ENCODE data around the gene KCNG4. TPM values are rescaled to one million over a fixed set of nuclear protein-coding genes. Genes with fewer than 3 reads are reported as not detected.
"Not testable (repeated sequence)": the region's sequence is repeated elsewhere in the genome, so short reads cannot be mapped to it uniquely, and the experiment has no call there.

KCNG4 gene
- polyA plus RNA-seq, 1 donor from 2014 or later, result not detected

GRCh38 chr16:84233748-84234147, 6.1 kb downstream of the KCNG4 start:
- peaks cover 8% of the 10 kb centered on the region for H3K27me3 Mint-ChIP-seq
- H3K36me3 Mint-ChIP-seq, result no peaks in the 10 kb centered on the region
- no peaks in the 10 kb centered on the region for H3K4me1 Mint-ChIP-seq
- H3K9me3 Mint-ChIP-seq, result peaks cover 0 to 2% (median 0%) of the 10 kb centered on the region in 3 donors
- no peak overlapping the region for H3K27ac Mint-ChIP-seq
- no peak overlapping the region for H3K4me3 Mint-ChIP-seq

- no peak overlapping the region for H3K4me3 Mint-ChIP-seq
- peaks cover 8% of the 10 kb centered on the region for H3K27me3 Mint-ChIP-seq
- peaks cover 0 to 2% (median 0%) of the 10 kb centered on the region in 3 donors for H3K9me3 Mint-ChIP-seq
- H3K36me3 Mint-ChIP-seq, result no peaks in the 10 kb centered on the region
- H3K27ac Mint-ChIP-seq, result no peak overlapping the region
- H3K4me1 Mint-ChIP-seq, result no peaks in the 10 kb centered on the region
Measured at GRCh38 chr16:84232969-84233368, 6.8 kb downstream of the KCNG4 start.

DNA sequence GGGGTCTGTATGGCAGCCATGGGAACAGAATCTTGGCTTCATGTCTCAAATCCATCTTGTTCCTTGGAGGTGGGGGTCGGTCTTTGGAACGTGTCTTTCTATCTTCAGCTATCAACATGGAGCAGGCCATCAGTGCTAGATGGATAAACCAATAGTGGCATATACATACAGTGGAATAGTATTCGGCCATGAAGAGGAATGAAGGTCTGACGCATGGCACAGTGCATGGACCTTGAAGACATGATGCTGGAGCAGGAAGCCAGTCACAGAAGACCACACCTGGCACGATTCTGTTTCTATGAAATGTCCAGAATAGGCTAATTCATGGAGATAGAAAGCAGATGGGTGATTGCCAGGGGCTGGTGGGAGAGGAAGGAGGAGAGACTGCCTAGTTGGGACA, 7.8 kb downstream of the KCNG4 start:
- Mint-ChIP-seq H3K4me1 (peaks cover 0 to 3% (median 0%) of the 10 kb centered on the region in 3 donors), H3K27ac (peak overlapping the region in 1 of 3 donors; percentile 82), H3K9me3 (peaks cover 0 to 2% (median 0%) of the 10 kb centered on the region in 3 donors), H3K27me3 (peaks cover 10% of the 10 kb centered on the region), H3K4me3 (no peak overlapping the region), H3K36me3 (no peaks in the 10 kb centered on the region)

DNA sequence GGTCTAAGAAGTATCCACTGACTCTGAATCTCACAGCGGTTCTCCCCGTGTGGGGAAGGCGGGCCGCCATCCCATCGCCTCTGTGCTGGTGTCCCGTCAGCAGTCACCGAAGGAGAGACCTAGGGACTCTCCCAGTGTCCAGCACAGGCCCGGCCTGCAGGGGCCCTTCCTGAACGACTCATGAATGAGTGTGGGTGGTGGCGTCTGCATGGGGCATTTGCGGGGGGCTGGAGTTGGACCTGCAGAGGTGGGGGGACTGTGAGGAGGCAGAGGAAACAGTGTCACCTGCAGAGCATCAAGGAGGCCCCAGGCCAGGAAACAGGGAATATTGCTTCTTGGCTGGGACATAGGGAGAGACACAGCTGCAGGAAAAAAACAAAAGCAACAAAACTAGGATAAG, 10.3 kb downstream of the KCNG4 start:
- Mint-ChIP-seq H3K27me3 (peaks cover 10% of the 10 kb centered on the region), H3K27ac (no peak overlapping the region), H3K4me1 (peaks cover 0 to 3% (median 0%) of the 10 kb centered on the region in 3 donors), H3K36me3 (no peaks in the 10 kb centered on the region), H3K9me3 (peaks cover 0 to 2% (median 0%) of the 10 kb centered on the region in 3 donors), H3K4me3 (no peak overlapping the region)

DNA sequence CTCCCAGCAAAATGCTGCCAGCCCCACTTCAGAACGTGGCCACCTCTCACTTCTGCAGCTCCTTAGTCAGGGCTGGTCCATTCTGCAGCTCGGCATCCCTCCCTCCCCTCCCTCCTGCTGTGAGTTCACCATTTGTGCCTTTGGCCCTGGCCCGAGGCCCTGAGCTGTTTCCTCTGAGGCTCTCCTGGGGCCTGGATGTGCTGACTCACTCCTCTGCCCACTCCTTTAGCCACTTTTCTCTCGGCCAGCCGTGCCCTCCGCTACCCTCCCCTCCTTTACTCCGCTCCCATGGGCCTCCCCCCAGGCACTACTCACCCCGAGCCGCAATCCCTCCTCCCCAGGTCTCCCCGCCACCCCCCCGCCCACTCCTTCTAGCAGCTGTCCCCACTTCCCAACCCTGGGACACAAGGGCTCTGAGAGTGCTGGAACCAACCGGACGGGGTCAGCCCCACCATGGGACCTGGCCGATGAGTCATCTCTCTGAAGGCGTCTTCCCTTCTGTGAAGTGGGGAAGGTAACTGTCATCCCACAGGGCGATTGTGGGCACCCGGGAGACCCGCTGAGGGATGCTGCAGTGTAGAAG, 11.5 kb downstream of the KCNG4 start:
- H3K36me3 Mint-ChIP-seq, result no peaks in the 10 kb centered on the region
- peaks cover 0 to 3% (median 0%) of the 10 kb centered on the region in 3 donors for H3K4me1 Mint-ChIP-seq
- no peaks in the 10 kb centered on the region for H3K9me3 Mint-ChIP-seq
- H3K27me3 Mint-ChIP-seq, result peaks cover 8% of the 10 kb centered on the region
- H3K27ac Mint-ChIP-seq, result no peak overlapping the region
- no peak overlapping the region for H3K4me3 Mint-ChIP-seq

DNA sequence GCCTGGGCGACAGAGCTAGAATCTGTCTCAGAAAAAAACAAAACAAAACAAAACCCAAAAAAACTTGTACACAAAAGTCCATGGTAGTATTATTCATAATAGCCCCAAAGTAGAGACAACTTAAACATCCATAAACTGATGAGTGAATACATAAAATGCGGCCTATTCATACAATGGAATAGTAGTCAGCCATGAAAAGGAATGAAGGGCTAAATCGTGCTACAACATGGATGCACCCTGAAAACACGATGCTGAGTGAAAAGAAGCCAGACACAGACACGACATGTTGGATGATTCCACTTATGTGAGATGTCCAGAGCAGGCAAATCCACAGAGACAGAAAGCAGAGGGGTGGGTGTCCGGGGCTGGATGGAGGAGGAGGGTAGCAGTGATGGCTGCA, 12.3 kb downstream of the KCNG4 start:
- Mint-ChIP-seq H3K27ac (no peak overlapping the region), H3K36me3 (no peaks in the 10 kb centered on the region), H3K4me1 (peaks cover 0 to 3% (median 0%) of the 10 kb centered on the region in 3 donors), H3K27me3 (peaks cover 8% of the 10 kb centered on the region), H3K9me3 (no peaks in the 10 kb centered on the region), H3K4me3 (no peak overlapping the region)

- peaks cover 0 to 3% (median 0%) of the 10 kb centered on the region in 3 donors for H3K4me1 Mint-ChIP-seq
- H3K36me3 Mint-ChIP-seq, result no peaks in the 10 kb centered on the region
- no peaks in the 10 kb centered on the region for H3K9me3 Mint-ChIP-seq
- peaks cover 4% of the 10 kb centered on the region for H3K27me3 Mint-ChIP-seq
- no peak overlapping the region for H3K27ac Mint-ChIP-seq
- no peak overlapping the region for H3K4me3 Mint-ChIP-seq
Measured at GRCh38 chr16:84226026-84226425, 13.8 kb downstream of the KCNG4 start.

DNA sequence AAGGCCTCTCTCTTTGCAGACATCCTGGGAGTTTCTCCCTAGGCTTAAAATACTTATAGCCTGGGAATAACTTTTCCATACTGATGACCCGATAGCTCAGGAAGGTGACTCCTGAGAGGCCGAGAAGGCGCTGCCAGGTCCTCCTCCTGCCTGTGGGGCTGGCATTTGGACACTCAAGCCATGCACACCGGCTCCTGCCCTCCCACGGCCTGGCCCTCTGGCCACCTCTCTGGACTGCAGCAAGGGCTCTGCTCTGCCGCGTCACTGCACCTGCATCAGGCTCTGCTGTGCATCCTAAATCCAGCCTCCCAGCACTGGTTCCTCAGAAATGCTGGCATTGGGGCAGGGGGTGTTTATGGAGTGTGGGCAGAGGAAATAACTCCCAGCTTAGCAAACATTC, 14.2 kb downstream of the KCNG4 start:
- no peaks in the 10 kb centered on the region for H3K36me3 Mint-ChIP-seq
- peaks cover 6% of the 10 kb centered on the region for H3K27me3 Mint-ChIP-seq
- peaks cover 0 to 3% (median 0%) of the 10 kb centered on the region in 3 donors for H3K4me1 Mint-ChIP-seq
- no peak overlapping the region for H3K4me3 Mint-ChIP-seq
- H3K9me3 Mint-ChIP-seq, result no peaks in the 10 kb centered on the region
- H3K27ac Mint-ChIP-seq, result no peak overlapping the region

- H3K27ac Mint-ChIP-seq, result no peak overlapping the region
- H3K27me3 Mint-ChIP-seq, result peaks cover 6% of the 10 kb centered on the region
- no peaks in the 10 kb centered on the region for H3K9me3 Mint-ChIP-seq
- no peak overlapping the region for H3K4me3 Mint-ChIP-seq
- no peaks in the 10 kb centered on the region for H3K36me3 Mint-ChIP-seq
- peaks cover 0 to 3% (median 0%) of the 10 kb centered on the region in 3 donors for H3K4me1 Mint-ChIP-seq
Measured at GRCh38 chr16:84225126-84225525, 14.7 kb downstream of the KCNG4 start.

DNA sequence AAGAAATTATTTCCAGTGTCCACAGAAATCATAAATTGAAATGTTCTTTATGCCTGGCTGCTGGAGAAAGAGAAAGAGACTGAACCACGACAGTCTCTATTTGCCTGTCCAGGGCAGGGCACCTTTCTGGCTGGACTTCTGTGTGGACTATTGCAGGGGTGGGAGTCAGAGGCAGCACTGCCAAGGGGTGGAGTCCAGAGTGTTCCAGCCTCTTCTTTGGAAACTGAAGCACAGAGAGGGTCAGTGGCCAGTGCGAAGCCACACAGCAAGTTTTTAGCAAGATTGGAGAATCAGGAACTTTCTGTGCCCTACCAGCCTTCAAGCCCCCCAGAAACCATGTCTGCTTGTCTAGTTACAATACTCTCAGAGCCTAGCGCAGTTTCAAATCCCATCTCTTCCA, 15.3 kb downstream of the KCNG4 start:
- peaks cover 0 to 3% (median 0%) of the 10 kb centered on the region in 3 donors for H3K4me1 Mint-ChIP-seq
- no peak overlapping the region for H3K27ac Mint-ChIP-seq
- no peaks in the 10 kb centered on the region for H3K9me3 Mint-ChIP-seq
- H3K4me3 Mint-ChIP-seq, result no peak overlapping the region
- peaks cover 6% of the 10 kb centered on the region for H3K27me3 Mint-ChIP-seq
- H3K36me3 Mint-ChIP-seq, result no peaks in the 10 kb centered on the region

DNA sequence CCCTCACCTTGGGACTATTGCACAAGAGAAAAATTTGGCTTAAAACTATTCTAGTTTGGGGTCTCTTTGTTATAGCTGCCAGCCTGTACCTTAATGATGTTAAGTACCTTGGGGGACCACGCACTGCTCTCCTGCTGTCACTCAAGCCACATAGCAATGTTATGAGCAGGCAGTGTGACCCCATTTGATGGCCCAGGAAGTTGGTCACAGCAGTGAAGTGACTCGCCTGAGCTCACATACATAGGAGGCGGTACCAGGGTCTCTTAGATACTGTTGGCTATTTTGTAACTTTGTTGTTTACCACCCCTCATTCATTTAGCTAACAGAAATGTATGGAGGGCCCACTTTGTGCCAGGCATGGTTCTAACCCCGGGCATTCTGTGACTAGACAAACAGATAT, 16.4 kb downstream of the KCNG4 start:
- Mint-ChIP-seq H3K4me1 (peaks cover 0 to 3% (median 0%) of the 10 kb centered on the region in 3 donors), H3K9me3 (no peaks in the 10 kb centered on the region), H3K36me3 (no peaks in the 10 kb centered on the region), H3K4me3 (no peak overlapping the region), H3K27ac (no peak overlapping the region), H3K27me3 (peaks cover 6% of the 10 kb centered on the region)

DNA sequence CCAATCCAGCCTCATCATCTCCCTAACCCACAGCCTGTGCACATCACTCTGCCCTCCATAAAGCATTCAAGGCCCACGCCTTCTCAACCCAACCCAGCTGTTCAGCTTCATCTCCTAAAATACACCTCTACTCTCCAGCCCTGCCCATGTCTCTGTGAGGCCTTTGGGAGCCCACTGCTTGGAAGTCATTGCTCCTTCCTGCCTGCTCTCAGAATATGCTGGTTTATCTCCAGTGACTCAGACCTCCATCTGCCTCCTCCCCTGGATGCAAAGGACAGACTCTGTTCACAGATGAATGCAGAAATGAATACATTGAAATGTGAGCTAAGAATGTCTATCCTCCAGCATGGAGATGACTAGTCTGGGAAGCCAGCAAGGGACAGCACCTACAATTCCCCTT, 19.0 kb downstream of the KCNG4 start:
- Mint-ChIP-seq H3K27me3 (peaks cover 2% of the 10 kb centered on the region), H3K4me3 (peak overlapping the region in 1 of 4 donors; percentile 58), H3K4me1 (no peaks in the 10 kb centered on the region), H3K9me3 (no peaks in the 10 kb centered on the region), H3K36me3 (no peaks in the 10 kb centered on the region), H3K27ac (no peak overlapping the region)

GRCh38 chr16:84218956-84219355, 20.9 kb downstream of the KCNG4 start:
- Mint-ChIP-seq H3K4me1 (no peaks in the 10 kb centered on the region), H3K27ac (no peak overlapping the region), H3K27me3 (peaks cover 2% of the 10 kb centered on the region), H3K4me3 (no peak overlapping the region), H3K36me3 (no peaks in the 10 kb centered on the region), H3K9me3 (no peaks in the 10 kb centered on the region)

GRCh38 chr16:84218176-84218823, 21.5 kb downstream of the KCNG4 start:
- H3K27ac Mint-ChIP-seq, result peak overlapping the region in 1 of 3 donors; percentile 40
- no peaks in the 10 kb centered on the region for H3K9me3 Mint-ChIP-seq
- H3K27me3 Mint-ChIP-seq, result peaks cover 2% of the 10 kb centered on the region
- H3K4me1 Mint-ChIP-seq, result no peaks in the 10 kb centered on the region
- no peak overlapping the region for H3K4me3 Mint-ChIP-seq
- H3K36me3 Mint-ChIP-seq, result no peaks in the 10 kb centered on the region

- not testable (repeated sequence) for H3K9me3 Mint-ChIP-seq, H3K27me3 Mint-ChIP-seq, H3K4me3 Mint-ChIP-seq, H3K4me1 Mint-ChIP-seq, H3K36me3 Mint-ChIP-seq, H3K27ac Mint-ChIP-seq
Measured at GRCh38 chr16:84216144-84216543, 23.7 kb downstream of the KCNG4 start.

DNA sequence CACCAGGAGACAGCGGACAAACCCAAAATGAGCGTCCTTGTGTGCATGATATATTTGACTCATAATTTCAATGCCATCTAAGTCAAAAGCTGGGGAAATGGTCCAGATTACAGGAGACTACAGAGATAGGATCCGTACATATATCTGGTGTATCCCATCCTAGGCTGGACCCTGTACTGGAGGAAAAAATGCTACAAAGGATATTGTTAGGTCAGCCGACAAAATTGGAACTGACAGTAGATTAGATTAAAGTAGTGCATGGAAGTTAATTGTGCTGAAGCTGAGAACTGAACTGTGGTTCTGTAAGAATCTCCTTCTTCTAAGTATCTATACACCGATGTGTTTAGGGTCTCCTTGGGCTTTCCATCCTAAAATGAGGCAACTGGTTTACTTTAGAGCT, 24.3 kb downstream of the KCNG4 start:
- Mint-ChIP-seq H3K4me1 (no peaks in the 10 kb centered on the region), H3K27me3 (no peaks in the 10 kb centered on the region), H3K4me3 (no peak overlapping the region), H3K27ac (no peak overlapping the region), H3K36me3 (no peaks in the 10 kb centered on the region), H3K9me3 (no peaks in the 10 kb centered on the region)

Data from IgD-negative memory B cell (primary cell).